ENCODE results near the gene A3GALT2.

- TF ChIP-seq MZF1 (tag by site-specific recombination; IDR thresholded peaks at IDR 0.05; ENCODE audit: borderline replicate concordance) (no peak), ZBTB7A (tag by site-specific recombination; IDR thresholded peaks at IDR 0.05; ENCODE audit: low read depth) (no peak), ZNF266 (tag by site-specific recombination; IDR thresholded peaks at IDR 0.05; ENCODE audit: low read depth) (no peak), ZNF830 (tag by site-specific recombination; IDR thresholded peaks at IDR 0.05; ENCODE audit: low read depth) (no peak), SCRT1 (tag by site-specific recombination; IDR thresholded peaks at IDR 0.05; ENCODE audit: borderline replicate concordance) (no peak), ZBTB11 (tag by site-specific recombination; conservative IDR thresholded peaks at IDR 0.05; ENCODE audit: low read depth) (no peak), ZNF792 (tag by site-specific recombination; IDR thresholded peaks at IDR 0.05) (no peak), TCF7L2 (IDR thresholded peaks at IDR 0.05; ENCODE audit: borderline replicate concordance, low read depth, low read length) (no peak), ZNF274 (IDR thresholded peaks at IDR 0.05; ENCODE audit: low read length) (no peak), ZNF274 (tag by site-specific recombination; IDR thresholded peaks at IDR 0.05; ENCODE audit: borderline replicate concordance) (no peak), ZNF600 (tag by site-specific recombination; IDR thresholded peaks at IDR 0.05) (no peak), ZNF776 (tag by site-specific recombination; IDR thresholded peaks at IDR 0.05; ENCODE audit: borderline replicate concordance) (no peak)
- TF ChIP-seq, protein P1, sequence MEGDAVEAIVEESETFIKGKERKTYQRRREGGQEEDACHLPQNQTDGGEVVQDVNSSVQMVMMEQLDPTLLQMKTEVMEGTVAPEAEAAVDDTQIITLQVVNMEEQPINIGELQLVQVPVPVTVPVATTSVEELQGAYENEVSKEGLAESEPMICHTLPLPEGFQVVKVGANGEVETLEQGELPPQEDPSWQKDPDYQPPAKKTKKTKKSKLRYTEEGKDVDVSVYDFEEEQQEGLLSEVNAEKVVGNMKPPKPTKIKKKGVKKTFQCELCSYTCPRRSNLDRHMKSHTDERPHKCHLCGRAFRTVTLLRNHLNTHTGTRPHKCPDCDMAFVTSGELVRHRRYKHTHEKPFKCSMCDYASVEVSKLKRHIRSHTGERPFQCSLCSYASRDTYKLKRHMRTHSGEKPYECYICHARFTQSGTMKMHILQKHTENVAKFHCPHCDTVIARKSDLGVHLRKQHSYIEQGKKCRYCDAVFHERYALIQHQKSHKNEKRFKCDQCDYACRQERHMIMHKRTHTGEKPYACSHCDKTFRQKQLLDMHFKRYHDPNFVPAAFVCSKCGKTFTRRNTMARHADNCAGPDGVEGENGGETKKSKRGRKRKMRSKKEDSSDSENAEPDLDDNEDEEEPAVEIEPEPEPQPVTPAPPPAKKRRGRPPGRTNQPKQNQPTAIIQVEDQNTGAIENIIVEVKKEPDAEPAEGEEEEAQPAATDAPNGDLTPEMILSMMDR (tag by site-specific recombination; IDR thresholded peaks at IDR 0.05) = no peak
- TF ChIP-seq, protein P2, sequence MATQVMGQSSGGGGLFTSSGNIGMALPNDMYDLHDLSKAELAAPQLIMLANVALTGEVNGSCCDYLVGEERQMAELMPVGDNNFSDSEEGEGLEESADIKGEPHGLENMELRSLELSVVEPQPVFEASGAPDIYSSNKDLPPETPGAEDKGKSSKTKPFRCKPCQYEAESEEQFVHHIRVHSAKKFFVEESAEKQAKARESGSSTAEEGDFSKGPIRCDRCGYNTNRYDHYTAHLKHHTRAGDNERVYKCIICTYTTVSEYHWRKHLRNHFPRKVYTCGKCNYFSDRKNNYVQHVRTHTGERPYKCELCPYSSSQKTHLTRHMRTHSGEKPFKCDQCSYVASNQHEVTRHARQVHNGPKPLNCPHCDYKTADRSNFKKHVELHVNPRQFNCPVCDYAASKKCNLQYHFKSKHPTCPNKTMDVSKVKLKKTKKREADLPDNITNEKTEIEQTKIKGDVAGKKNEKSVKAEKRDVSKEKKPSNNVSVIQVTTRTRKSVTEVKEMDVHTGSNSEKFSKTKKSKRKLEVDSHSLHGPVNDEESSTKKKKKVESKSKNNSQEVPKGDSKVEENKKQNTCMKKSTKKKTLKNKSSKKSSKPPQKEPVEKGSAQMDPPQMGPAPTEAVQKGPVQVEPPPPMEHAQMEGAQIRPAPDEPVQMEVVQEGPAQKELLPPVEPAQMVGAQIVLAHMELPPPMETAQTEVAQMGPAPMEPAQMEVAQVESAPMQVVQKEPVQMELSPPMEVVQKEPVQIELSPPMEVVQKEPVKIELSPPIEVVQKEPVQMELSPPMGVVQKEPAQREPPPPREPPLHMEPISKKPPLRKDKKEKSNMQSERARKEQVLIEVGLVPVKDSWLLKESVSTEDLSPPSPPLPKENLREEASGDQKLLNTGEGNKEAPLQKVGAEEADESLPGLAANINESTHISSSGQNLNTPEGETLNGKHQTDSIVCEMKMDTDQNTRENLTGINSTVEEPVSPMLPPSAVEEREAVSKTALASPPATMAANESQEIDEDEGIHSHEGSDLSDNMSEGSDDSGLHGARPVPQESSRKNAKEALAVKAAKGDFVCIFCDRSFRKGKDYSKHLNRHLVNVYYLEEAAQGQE (tag by site-specific recombination; IDR thresholded peaks at IDR 0.05) = no peak
Measured at GRCh38 chr1:33322109-33322508, 1.2 kb upstream of the A3GALT2 start.
